GM12892 (cell line): Measurements from ENCODE around the gene MEIS3.

Experiments
- POLR2AphosphoS5 ChIP-seq: IDR thresholded peaks from 2 replicates; pipeline ENCODE4 v1.6.1; 2011; ENCODE audit warnings: low read depth, low read length, control low read depth
- TAF1 ChIP-seq: IDR thresholded peaks from 2 replicates; pipeline ENCODE4 v1.6.1; 2011; ENCODE audit warnings: low read depth, mild to moderate bottlenecking, control low read depth, low read length, borderline replicate concordance

- TF ChIP-seq TAF1 = no peak
- no peak for TF ChIP-seq POLR2AphosphoS5
These were observed 45.8 kb downstream of the MEIS3 start for GRCh38 chr19:47373246-47374240.
